Activated CD4-positive, CD25-positive, alpha-beta regulatory T cell treated with anti-CD3 and anti-CD28 coated beads, Interleukin-2, amount 50 U/mL, for 24 hours (primary cell): Measurements from ENCODE around the gene EDAR.

Experiments used
- ATAC-seq, 2 donors: fragments of 150-1000 bp; cut with Tn5 transposase; one replicate each; pipeline ENCODE4 v1.10.0; 2021; ENCODE audit warnings: mild to moderate bottlenecking in 1 of 2, moderate library complexity in 1 of 2

The EDAR gene

DNA sequence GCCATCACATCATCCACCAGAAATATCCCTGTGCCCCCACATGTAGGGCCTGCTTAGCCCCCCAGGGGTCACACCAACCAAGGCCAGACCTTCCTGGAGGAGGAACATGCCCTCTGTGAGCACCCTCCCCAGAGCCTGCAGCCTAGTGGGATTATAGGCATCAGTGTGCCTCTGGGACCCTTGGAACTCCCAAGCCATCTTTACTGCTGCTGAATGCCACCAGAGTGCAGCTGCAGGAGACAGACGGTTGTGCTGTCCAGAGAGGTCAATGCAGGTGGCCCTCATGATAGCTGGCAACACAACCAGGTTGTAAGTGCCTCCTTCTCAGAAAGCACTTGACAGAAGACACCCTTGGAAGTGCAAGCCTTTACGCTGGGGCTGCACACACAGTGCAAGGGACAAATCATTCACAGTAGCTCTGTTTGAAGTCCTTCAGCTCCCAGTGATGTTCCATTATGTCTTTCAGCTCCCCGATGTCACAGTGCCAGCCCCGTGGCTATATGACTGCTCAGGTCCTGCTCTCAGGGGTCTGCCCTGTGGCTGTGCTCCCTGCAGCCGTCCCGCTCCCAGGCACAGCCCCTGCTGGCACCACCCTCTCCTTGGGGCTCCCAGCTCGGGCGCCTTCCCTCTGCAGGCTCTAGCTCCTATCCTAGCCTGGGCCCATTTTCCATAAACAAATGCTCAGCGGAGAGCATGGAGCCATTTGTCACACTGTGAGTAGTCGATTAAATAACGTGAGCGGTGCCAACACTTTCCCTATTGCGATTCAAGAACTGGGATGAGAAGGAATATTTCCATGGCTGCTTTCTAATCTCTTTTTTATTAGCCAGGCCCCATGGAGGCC, 65.1 kb downstream of the EDAR start:
- no peak for ATAC-seq

- no peak for ATAC-seq
Observed at GRCh38 chr2:108923019-108923700, 65.9 kb downstream of the EDAR start.

DNA sequence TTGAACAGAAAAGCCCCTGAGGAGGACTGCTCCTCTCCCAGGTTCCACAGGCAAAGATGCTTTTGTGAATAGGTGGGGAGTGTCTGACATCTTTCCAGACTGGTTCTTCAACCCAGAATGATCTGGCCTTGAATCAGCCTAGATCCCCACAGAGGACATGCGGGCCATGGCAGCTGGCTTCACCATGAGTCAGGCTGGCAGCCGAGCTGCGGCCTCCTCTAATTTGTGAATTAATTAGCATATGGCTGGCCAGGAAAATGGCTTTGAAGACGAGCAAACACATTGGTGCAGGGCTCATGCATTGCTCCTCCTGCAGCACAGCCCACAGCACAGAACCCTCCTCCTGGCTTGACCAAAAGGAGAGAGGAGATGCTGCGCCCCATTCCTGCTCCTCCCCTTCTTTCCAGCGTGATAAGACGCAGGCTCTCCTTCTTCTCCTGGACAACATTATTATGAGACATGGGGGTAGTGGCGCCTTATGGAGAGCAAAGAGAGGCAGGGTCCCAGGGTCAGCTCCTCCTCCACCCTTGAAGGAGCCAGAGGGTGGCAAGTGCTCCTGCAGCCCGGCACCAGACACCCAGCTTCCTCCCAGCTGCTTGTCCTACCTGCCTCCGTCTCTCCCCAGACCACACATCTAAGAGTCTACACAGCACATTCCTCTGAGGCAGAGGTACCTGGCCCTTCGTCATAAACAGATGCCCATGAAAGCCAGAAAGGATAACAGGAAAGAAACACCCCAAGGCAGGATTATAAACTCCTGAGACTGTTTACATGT, 66.7 kb downstream of the EDAR start:
- ATAC-seq: no peak

- ATAC-seq: no peak
Observed at GRCh38 chr2:108921096-108922030, 67.7 kb downstream of the EDAR start.

DNA sequence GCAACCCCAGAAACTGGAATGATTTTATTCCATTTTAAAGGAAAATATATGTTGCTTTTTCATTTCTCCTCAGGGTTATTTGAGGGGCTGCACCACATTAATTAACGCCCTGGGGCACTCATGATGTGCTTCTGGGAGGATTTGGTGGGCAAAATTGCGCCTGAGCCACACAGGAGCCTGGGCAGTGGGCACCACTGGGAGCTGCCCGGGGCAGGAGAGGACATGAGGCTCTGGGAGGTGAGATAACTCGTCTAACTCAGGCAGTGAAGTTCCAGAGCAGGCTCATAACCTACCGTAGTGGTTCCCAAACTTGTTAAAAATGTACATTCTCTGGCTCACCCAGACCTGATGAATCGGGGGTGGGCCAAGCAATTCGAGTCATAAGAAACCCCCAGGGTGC, 68.3 kb downstream of the EDAR start:
- ATAC-seq: no peak

DNA sequence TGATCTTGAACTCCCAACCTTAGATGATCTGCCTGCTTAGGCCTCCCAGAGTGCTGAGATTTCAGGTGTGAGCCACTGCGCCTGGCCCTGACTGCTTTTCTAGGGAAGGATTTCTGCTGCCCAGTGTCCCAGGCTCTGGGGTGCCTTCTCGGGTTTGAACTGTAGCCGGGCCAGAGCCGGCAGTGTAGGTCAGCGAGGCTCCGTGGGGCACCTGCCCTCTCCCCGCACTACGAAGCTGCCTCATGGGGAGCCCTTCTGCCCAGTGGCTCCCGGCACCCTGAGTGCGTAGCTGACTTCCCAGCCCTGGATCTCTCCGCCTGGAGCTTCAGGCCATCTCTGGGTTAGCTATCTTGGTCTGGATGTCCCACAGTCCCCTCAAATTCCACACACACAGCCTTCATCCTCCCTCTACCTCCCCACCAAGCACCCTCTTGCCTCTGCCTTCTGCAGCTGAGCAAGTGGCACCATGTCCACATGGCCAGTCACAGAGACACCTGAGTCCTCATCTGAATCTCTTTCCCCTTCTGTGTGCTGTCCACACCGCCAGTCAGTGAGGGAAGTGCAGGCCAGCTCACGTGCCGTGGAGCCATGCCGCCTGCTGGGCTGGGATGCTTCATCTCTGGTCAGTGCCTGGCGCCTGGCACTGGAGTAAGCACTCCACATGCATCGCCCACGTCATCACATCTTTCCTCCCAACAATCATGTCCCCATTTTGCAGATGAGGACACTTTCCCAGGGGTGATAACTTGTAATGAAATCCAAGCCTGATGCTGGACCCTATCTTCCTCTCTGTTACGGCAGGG, 69.2 kb downstream of the EDAR start:
- no peak for ATAC-seq

DNA sequence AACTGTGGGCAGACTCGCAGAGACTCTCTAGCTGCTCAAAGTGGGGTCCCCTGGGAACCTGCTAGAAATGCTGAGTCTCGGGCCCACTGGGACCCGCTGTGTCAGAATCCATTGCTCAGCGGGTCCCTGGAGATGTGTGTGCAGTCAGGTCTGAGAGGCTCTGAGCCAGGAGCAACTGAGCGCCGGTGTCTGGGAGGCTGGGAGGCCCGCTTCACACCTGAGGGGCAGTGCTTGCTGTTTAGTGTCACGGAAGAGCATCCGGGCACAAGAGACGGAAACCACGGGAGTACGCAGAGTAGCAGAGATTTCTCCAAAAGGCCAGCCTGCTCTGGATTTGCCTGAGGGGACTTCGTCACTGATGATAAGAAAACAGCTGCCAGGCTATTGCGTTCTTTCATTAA, 70.1 kb downstream of the EDAR start:
- no peak for ATAC-seq

- ATAC-seq: no peak
Observed at GRCh38 chr2:108918156-108918874, 70.7 kb downstream of the EDAR start.

DNA sequence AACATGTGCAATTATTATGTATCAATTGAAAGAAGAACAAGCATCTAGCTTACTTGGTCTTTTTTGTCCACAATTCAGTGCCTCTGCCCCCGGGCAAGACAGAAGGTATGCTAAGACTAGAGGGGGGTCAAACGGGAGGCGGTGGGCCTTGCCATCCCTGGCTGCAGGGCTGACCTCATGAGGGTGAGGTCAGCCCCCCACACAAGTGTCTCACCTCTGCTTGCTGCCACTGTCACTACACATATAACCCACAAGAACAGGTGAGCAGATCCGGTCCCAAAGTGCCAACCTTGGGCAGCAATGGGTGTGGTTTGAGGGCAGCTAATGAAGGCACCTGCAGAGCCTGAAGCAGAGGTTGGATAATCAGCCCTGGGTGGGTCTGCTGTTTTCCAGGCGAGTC, 71.5 kb downstream of the EDAR start:
- no peak for ATAC-seq

DNA sequence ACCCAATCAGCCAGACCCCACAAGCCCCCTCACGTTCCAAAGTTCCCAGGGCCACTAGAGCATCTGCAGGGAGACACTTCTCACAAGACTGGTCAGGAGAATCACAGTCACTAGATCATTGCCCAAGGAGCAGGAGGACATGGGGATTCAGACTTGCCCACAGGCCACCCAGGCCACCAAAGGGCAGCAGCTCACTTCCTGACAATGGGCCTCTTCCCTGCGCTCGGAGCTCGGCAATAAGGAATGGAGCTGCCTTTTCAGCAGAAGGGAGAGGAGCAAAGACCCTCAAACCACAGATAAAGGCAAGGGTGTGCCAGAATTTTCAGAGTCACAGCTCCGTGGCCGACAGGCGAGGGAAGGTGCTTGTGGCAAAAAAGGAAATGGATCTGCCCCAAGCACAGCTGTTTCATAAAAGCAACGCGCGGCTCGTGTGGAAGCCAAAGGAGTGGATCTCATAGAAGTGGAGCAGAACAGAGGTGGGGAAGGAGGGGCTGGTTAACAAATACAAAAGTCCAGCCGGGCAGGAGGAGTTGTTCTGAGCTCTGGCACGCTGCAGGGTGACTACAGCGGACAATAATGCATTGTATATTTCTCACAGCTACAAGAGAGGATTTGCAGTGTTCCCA, 72.1 kb downstream of the EDAR start:
- no peak for ATAC-seq

- no peak for ATAC-seq
Observed at GRCh38 chr2:108916122-108916795, 72.8 kb downstream of the EDAR start.

DNA sequence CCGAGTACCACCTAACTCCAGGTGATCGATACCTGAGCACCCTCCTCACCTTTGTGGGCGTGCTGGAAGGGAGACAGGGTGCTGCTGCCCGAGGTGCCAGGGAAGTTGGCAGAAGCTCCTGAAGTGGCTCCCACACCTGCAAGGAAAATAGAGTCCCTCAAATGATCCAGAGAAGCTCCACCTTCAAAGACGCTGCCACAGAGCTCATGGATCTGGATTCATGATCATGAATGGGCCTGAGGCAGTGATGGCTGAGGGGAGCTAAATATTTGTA, 76.5 kb downstream of the EDAR start:
- no peak for ATAC-seq

GRCh38 chr2:108911807-108912628, 77.0 kb downstream of the EDAR start:
- no peak for ATAC-seq

- no peak for ATAC-seq
Observed at GRCh38 chr2:108911401-108911800, 77.6 kb downstream of the EDAR start.

GRCh38 chr2:108910541-108911396, 78.3 kb downstream of the EDAR start:
- ATAC-seq: no peak

GRCh38 chr2:108910011-108910431, 79.0 kb downstream of the EDAR start:
- no peak for ATAC-seq

GRCh38 chr2:108909275-108909823, 79.7 kb downstream of the EDAR start:
- no peak for ATAC-seq

GRCh38 chr2:108908713-108909070, 80.3 kb downstream of the EDAR start:
- ATAC-seq: no peak
